HCEC 1CT (cell line): ENCODE data around the gene DAPL1.
"Not testable (repeated sequence)": the region's sequence is repeated elsewhere in the genome, so short reads cannot be mapped to it uniquely, and the experiment has no call there.

Experiments used
- DNase-seq: peaks from one replicate; pipeline ENCODE4 v3.0.0-alpha.2; 2017

DAPL1 gene

GRCh38 chr2:158823486-158824237, 28.5 kb downstream of the DAPL1 start:
- no peak for DNase-seq

GRCh38 chr2:158825021-158825420, 29.9 kb downstream of the DAPL1 start:
- no peak for DNase-seq

GRCh38 chr2:158826965-158827364, 31.8 kb downstream of the DAPL1 start:
- DNase-seq, result no peak

- no peak for DNase-seq
Measured at GRCh38 chr2:158828378-158829164, 33.5 kb downstream of the DAPL1 start.

GRCh38 chr2:158829167-158829566, 34.0 kb downstream of the DAPL1 start:
- no peak for DNase-seq

- no peak for DNase-seq
Measured at GRCh38 chr2:158830201-158830600, 35.1 kb downstream of the DAPL1 start.

GRCh38 chr2:158835431-158835830, 40.3 kb downstream of the DAPL1 start:
- no peak for DNase-seq

- no peak for DNase-seq
Measured at GRCh38 chr2:158837645-158838044, 42.5 kb downstream of the DAPL1 start.

- no peak for DNase-seq
Measured at GRCh38 chr2:158841850-158842249, 46.7 kb downstream of the DAPL1 start.

GRCh38 chr2:158845444-158845843, 50.3 kb downstream of the DAPL1 start:
- no peak for DNase-seq

GRCh38 chr2:158845859-158846258, 50.7 kb downstream of the DAPL1 start:
- DNase-seq, result no peak

- not testable (repeated sequence) for DNase-seq
Measured at GRCh38 chr2:158847526-158847925, 52.4 kb downstream of the DAPL1 start.

GRCh38 chr2:158848031-158848970, 53.2 kb downstream of the DAPL1 start:
- DNase-seq, result not testable (repeated sequence)

- not testable (repeated sequence) for DNase-seq
Measured at GRCh38 chr2:158860179-158860578, 65.1 kb downstream of the DAPL1 start.

GRCh38 chr2:158861626-158862025, 66.5 kb downstream of the DAPL1 start:
- DNase-seq, result not testable (repeated sequence)

- DNase-seq, result not testable (repeated sequence)
Measured at GRCh38 chr2:158865469-158865868, 70.4 kb downstream of the DAPL1 start.
